ENCODE measurements around the gene GAMT.

Gene GAMT

GRCh38 chr19:1435378-1435989 is 34.1 kb upstream of the GAMT start:
- in situ Hi-C loops (cut with HindIII; ENCODE audit: low pct_ligation_motif_present, low pct_unique_long_range_greater_than_20kb, low sequenced_read_pairs): no loop called here
- no peak for DNase-seq

GRCh38 chr19:1434577-1435060 is 33.3 kb upstream of the GAMT start:
- in situ Hi-C loops (cut with HindIII; ENCODE audit: low pct_ligation_motif_present, low pct_unique_long_range_greater_than_20kb, low sequenced_read_pairs): no loop called here
- DNase-seq: no peak

- in situ Hi-C loops (cut with HindIII; ENCODE audit: low pct_ligation_motif_present, low pct_unique_long_range_greater_than_20kb, low sequenced_read_pairs): no loop called here
- DNase-seq: no peak
Observed at GRCh38 chr19:1434040-1434366, 32.7 kb upstream of the GAMT start.

GRCh38 chr19:1433119-1434039 is 32.0 kb upstream of the GAMT start:
- in situ Hi-C loops (cut with HindIII; ENCODE audit: low pct_ligation_motif_present, low pct_unique_long_range_greater_than_20kb, low sequenced_read_pairs): no loop called here
- no peak for DNase-seq

GRCh38 chr19:1432507-1432887 is 31.2 kb upstream of the GAMT start:
- no peak for DNase-seq
- in situ Hi-C loops (cut with HindIII; ENCODE audit: low pct_ligation_motif_present, low pct_unique_long_range_greater_than_20kb, low sequenced_read_pairs): no loop called here

- in situ Hi-C loops (cut with HindIII; ENCODE audit: low pct_ligation_motif_present, low pct_unique_long_range_greater_than_20kb, low sequenced_read_pairs): no loop called here
- no peak for DNase-seq
Observed at GRCh38 chr19:1431759-1432506, 30.6 kb upstream of the GAMT start.

GRCh38 chr19:1430246-1430645 is 28.9 kb upstream of the GAMT start:
- in situ Hi-C loops (cut with HindIII; ENCODE audit: low pct_ligation_motif_present, low pct_unique_long_range_greater_than_20kb, low sequenced_read_pairs): no loop called here
- DNase-seq: no peak

GRCh38 chr19:1429750-1430149 is 28.4 kb upstream of the GAMT start:
- in situ Hi-C loops (cut with HindIII; ENCODE audit: low pct_ligation_motif_present, low pct_unique_long_range_greater_than_20kb, low sequenced_read_pairs): no loop called here
- no peak for DNase-seq

GRCh38 chr19:1428738-1429391 is 27.5 kb upstream of the GAMT start:
- in situ Hi-C loops (cut with HindIII; ENCODE audit: low pct_ligation_motif_present, low pct_unique_long_range_greater_than_20kb, low sequenced_read_pairs): no loop called here
- no peak for DNase-seq

GRCh38 chr19:1427221-1427920 is 26.0 kb upstream of the GAMT start:
- in situ Hi-C loops (cut with HindIII; ENCODE audit: low pct_ligation_motif_present, low pct_unique_long_range_greater_than_20kb, low sequenced_read_pairs): no loop called here
- no peak for DNase-seq

GRCh38 chr19:1426736-1427135 is 25.4 kb upstream of the GAMT start:
- in situ Hi-C loops (cut with HindIII; ENCODE audit: low pct_ligation_motif_present, low pct_unique_long_range_greater_than_20kb, low sequenced_read_pairs): no loop called here
- DNase-seq: no peak

- no peak for DNase-seq
- in situ Hi-C loops (cut with HindIII; ENCODE audit: low pct_ligation_motif_present, low pct_unique_long_range_greater_than_20kb, low sequenced_read_pairs): no loop called here
Observed at GRCh38 chr19:1425902-1426301, 24.6 kb upstream of the GAMT start.

GRCh38 chr19:1425102-1425837 is 23.9 kb upstream of the GAMT start:
- in situ Hi-C loops (cut with HindIII; ENCODE audit: low pct_ligation_motif_present, low pct_unique_long_range_greater_than_20kb, low sequenced_read_pairs): no loop called here
- DNase-seq: no peak

- no peak for DNase-seq
- in situ Hi-C loops (cut with HindIII; ENCODE audit: low pct_ligation_motif_present, low pct_unique_long_range_greater_than_20kb, low sequenced_read_pairs): no loop called here
Observed at GRCh38 chr19:1424192-1424955, 23.0 kb upstream of the GAMT start.

- in situ Hi-C loops (cut with HindIII; ENCODE audit: low pct_ligation_motif_present, low pct_unique_long_range_greater_than_20kb, low sequenced_read_pairs): no loop called here
- DNase-seq: no peak
Observed at GRCh38 chr19:1423436-1424191, 22.3 kb upstream of the GAMT start.

GRCh38 chr19:1422943-1423342 is 21.6 kb upstream of the GAMT start:
- in situ Hi-C loops (cut with HindIII; ENCODE audit: low pct_ligation_motif_present, low pct_unique_long_range_greater_than_20kb, low sequenced_read_pairs): no loop called here
- no peak for DNase-seq

All from ACHN (cell line).